Gastroesophageal sphincter (tissue), 4 donors: ENCODE results near the gene AEN. TPM values are rescaled to one million over a fixed set of nuclear protein-coding genes. Genes with fewer than 3 reads are reported as not detected.
A peak's percentile ranks its signal among the peaks of the same experiment; 100 is the strongest.

Experiments
- ATAC-seq: fragments of 150-250 bp; one replicate; pipeline ENCODE4 v1.9.1; 2016; ENCODE audit warnings: mild to moderate bottlenecking, moderate library complexity
- H3K27ac ChIP-seq, 4 donors: fragments of 200-600 bp; sonication (generic) in 3 of 4; 1 replicate in 3 of 4; 2 replicates in 1 of 4; pipeline ENCODE4 v1.5.1; 2016 to 2019
- H3K27me3 ChIP-seq: fragments of 200-600 bp; sonication (generic); one replicate; pipeline ENCODE4 v1.5.1; 2019
- H3K36me3 ChIP-seq, 2 donors: fragments of 200-600 bp; sonication (generic); one replicate each; pipeline ENCODE4 v1.5.1; 2019; ENCODE audit warnings: control low read depth in 1 of 2
- H3K4me1 ChIP-seq, 3 donors: fragments of 200-600 bp; sonication (generic); 1 replicate in 2 of 3; 2 replicates in 1 of 3; pipeline ENCODE4 v1.5.1; 2016 to 2019; ENCODE audit warnings: control low read depth in 2 of 3
- H3K4me3 ChIP-seq, 2 donors: fragments of 200-600 bp; sonication (generic); one replicate each; pipeline ENCODE4 v1.5.1; 2019; ENCODE audit warnings: mild to moderate bottlenecking in 1 of 2, moderate library complexity in 1 of 2
- H3K9me3 ChIP-seq, 3 donors: fragments of 200-600 bp; sonication (generic); one replicate each; pipeline ENCODE4 v1.5.1; 2017 to 2019; ENCODE audit warnings: control low read depth in 2 of 3
- EP300 ChIP-seq: sonication (generic); formaldehyde crosslinking; IDR thresholded peaks from one replicate; pipeline ENCODE4 v1.6.1; 2017; ENCODE audit warnings: antibody characterized with exemption, mild to moderate bottlenecking
- POLR2A ChIP-seq, 2 donors: fragments of 450-650 bp; IDR thresholded peaks; one replicate each; pipeline ENCODE4 v1.6.1; 2017; ENCODE audit warnings: antibody characterized with exemption in 2 of 2, mild to moderate bottlenecking in 2 of 2, moderate library complexity in 1 of 2
- POLR2AphosphoS5 ChIP-seq: sonication (generic); formaldehyde crosslinking; IDR thresholded peaks from one replicate; pipeline ENCODE4 v1.6.1; 2017; ENCODE audit warnings: antibody characterized with exemption
- WGBS, 2 donors: methylation state at CpG; one replicate each; pipeline ENCODE4 v1.1.5; 2018; ENCODE audit warnings: low coverage in 1 of 2; 5-methylcytosine and 5-hydroxymethylcytosine counted together
- total RNA-seq, 4 donors: library from RNA; depleted of rRNA; stranded (reverse); fragments of >200 nt; gene quantifications; one replicate each; pipeline ENCODE4 v1.1.0, GENCODE V29; 2016
- TF ChIP-seq, protein P1 (sequence below), 4 experiments: fragments of 200-600 bp in 2 of 4; fragments of 450-650 bp in 2 of 4; sonication (generic) in 1 of 4; IDR thresholded peaks; one replicate each; pipeline ENCODE4 v1.5.1; 2017 to 2019; ENCODE audit warnings: antibody characterized with exemption in 4 of 4, mild to moderate bottlenecking in 2 of 4, moderate library complexity in 2 of 4

AEN gene
- total RNA-seq, 4 donors from 2014 or later: 11.0 to 23.4 (median 18.1) TPM

DNA sequence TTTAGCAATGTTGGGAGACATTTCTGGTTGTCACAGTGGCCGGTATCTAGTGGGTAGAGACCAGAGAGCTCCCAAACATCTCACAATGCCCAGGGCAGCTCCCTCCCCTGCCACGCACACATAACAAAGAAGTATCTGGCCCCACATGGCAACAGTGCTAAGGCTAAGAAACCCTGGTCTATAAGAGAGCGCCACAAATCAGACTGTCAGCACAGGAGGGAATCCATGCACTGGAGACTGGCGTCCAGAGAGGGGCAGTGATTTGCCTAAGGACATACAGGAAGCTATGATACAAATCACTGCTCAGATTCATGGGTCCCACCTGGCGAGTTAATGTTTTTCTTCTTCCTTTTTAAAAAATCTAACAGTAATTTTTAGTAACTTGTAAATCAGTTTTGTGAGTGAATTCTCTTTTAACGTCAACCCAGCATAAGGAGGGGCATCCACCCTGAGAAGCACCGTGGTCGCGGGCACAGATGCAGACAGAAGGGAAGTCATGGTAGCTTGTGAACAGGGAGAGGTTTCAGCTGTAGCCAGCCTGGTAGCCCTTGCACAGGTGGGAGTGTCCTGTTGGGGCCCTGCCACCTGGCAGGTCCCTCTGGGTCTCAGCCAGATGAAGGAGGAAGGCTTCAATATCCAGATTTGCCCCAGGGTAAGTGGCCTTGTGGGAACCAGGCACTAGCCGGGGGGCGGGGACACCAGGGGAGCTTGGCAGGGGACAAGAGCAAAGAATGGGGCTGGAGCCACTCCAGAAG, 26.4 kb downstream of the AEN start:
- Histone ChIP-seq H3K27me3 (no peaks in the 10 kb centered on the region), H3K9me3 (no peaks in the 10 kb centered on the region), H3K4me3 (no peak overlapping the region), H3K4me1 (peaks cover 0 to 22% (median 0%) of the 10 kb centered on the region in 3 donors), H3K27ac (no peak overlapping the region), H3K36me3 (no peaks in the 10 kb centered on the region)
- TF ChIP-seq EP300: no peak
- ATAC-seq: no peak
- 85 to 93% methylated on average over 7 to 8 of the region's 11 CpGs for WGBS, 2 donors

DNA sequence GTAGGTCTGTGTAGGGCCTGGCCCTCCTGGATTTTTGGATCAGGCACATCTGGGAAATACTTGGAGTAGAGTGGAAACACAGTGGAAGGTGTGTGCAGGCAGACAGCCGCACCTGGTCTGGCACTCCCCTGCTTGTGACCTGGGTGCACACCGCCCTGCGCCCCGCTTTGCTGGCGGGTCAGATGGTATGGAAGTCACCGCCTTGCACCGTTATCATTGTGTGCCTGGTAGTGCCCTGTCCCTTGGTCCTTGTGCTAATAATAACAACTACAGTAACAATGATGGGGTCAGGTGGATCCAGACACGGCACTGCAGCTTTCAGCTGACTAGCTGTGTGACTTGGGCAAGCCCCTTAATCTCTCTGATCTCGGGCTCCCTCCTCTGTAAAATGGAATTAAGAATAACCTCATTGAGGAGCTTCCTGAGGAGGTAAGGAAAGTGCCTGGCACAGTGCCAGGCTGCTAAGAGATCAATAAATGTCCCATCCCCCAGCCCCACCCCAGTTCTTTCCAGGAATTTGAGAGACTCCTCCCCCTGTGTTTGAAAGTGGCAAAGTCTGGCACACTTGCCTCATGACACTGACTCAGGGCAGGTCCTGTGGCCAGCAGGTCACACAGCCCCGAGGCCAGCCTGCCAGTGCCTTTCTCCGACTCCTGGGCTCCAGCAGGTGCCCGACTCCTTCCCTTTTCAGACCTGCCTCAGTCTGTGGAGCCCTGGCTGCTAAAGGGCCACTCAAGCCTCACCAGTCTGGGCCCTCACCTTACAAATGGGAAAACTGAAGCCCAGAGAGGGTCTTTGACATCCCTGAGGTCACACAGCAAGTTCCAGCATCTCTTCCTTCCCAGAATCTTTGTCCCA, 27.4 kb downstream of the AEN start:
- H3K27ac ChIP-seq: peak overlapping the region in 3 of 4 donors; percentile 47 to 61 (median 59)
- TF ChIP-seq POLR2A (IDR thresholded peaks at IDR 0.05) (no peak), EP300 (no peak), POLR2AphosphoS5 (no peak)
- TF ChIP-seq, protein P1, sequence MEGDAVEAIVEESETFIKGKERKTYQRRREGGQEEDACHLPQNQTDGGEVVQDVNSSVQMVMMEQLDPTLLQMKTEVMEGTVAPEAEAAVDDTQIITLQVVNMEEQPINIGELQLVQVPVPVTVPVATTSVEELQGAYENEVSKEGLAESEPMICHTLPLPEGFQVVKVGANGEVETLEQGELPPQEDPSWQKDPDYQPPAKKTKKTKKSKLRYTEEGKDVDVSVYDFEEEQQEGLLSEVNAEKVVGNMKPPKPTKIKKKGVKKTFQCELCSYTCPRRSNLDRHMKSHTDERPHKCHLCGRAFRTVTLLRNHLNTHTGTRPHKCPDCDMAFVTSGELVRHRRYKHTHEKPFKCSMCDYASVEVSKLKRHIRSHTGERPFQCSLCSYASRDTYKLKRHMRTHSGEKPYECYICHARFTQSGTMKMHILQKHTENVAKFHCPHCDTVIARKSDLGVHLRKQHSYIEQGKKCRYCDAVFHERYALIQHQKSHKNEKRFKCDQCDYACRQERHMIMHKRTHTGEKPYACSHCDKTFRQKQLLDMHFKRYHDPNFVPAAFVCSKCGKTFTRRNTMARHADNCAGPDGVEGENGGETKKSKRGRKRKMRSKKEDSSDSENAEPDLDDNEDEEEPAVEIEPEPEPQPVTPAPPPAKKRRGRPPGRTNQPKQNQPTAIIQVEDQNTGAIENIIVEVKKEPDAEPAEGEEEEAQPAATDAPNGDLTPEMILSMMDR (IDR thresholded peaks at IDR 0.05): no peak
- WGBS, 2 donors: 85% methylated on average over 9 of the region's 12 CpGs; no CpG with 5 or more reads in 1 of the 2 donors
- no peaks in the 10 kb centered on the region for H3K27me3 ChIP-seq
- H3K4me1 ChIP-seq: peaks cover 0 to 22% (median 0%) of the 10 kb centered on the region in 3 donors
- H3K36me3 ChIP-seq: no peaks in the 10 kb centered on the region
- ATAC-seq: no peak
- no peak overlapping the region for H3K4me3 ChIP-seq
- H3K9me3 ChIP-seq: no peaks in the 10 kb centered on the region

DNA sequence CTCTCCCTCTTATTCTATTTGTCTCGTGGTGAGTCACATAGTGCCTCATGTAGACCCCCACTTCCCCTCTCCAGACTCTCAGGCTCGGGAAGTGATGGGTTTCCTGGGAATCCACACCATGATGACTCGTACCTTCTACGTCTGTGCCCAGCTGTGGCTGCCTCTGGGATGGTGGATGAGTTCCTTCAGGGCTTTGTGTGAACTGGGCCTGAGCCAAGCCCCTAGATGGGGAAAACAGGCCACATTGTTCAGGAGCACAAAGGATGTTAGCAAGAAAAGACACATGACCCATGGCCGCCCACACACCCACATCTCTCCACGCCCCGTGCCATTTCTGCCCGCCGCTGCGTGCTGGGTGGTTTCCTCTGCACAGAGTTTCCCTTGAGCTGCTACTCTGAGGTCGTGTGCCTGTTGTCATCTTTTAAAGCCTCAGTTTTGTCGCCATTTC, 28.2 kb downstream of the AEN start:
- Histone ChIP-seq H3K36me3 (no peaks in the 10 kb centered on the region), H3K27ac (peak overlapping the region in 3 of 4 donors; percentile 47 to 61 (median 59))

DNA sequence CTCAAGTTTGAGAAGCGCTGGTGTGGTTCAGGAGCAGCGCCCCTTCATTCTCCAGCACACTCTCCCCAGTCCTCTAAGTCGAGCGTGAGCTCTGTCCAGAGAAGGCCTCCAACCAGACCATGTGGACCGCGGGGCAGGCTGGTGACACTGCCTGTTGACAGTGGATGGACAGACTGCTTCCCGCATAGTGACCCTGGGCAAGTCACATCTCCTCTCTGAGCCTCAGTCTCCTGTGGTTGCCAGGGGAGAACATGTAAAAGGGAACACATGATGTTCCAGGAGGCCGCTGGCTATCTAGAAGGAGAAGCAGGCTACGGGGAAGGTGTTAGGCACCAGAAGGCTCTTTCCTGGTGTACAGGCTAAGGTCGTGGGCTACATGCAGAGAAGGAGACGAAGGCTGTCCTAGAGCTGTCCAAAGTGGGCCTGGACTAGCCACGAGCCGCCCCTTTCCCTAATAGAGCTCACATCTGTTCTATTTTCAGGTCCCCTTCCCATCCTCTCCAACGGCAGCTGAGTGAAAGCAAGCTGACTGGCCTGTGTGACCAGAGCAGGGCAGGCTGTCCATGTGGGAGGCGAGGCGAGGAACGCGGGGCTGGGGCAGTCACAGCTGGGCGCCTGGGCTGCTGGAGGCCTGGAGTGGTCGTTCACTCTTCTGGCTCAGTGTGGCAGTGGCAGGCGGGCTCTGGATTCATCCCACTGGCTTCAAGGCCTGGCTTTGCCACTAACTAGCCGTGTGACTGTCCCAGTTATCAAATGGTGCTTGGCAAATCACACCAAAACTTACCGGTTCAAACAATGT, 28.8 kb downstream of the AEN start:
- H3K4me1 ChIP-seq: peaks cover 0 to 22% (median 0%) of the 10 kb centered on the region in 3 donors
- H3K36me3 ChIP-seq: no peaks in the 10 kb centered on the region
- ATAC-seq: no peak
- WGBS, 2 donors: no CpG with 5 or more reads among the region's 23 CpGs
- peak overlapping the region in 3 of 4 donors; percentile 8 to 61 (median 22) for H3K27ac ChIP-seq
- no peaks in the 10 kb centered on the region for H3K9me3 ChIP-seq
- H3K4me3 ChIP-seq: no peak overlapping the region
- TF ChIP-seq POLR2AphosphoS5 (no peak), POLR2A (IDR thresholded peaks at IDR 0.05) (no peak), EP300 (no peak)
- TF ChIP-seq, protein P1 (IDR thresholded peaks at IDR 0.05): no peak
- H3K27me3 ChIP-seq: no peaks in the 10 kb centered on the region

More for the DNA sequence above, 28.2 kb downstream of the AEN start:
- no peaks in the 10 kb centered on the region for H3K9me3 ChIP-seq
- no peaks in the 10 kb centered on the region for H3K27me3 ChIP-seq
- WGBS, 2 donors: 67% methylated on average over 1 of the region's 12 CpGs; no CpG with 5 or more reads in 1 of the 2 donors
- peaks cover 0 to 22% (median 0%) of the 10 kb centered on the region in 3 donors for H3K4me1 ChIP-seq
- peak; percentile 57 for ATAC-seq
- TF ChIP-seq EP300 (no peak), POLR2A (IDR thresholded peaks at IDR 0.05) (no peak), POLR2AphosphoS5 (no peak)
- TF ChIP-seq, protein P1 (IDR thresholded peaks at IDR 0.05): no peak
- H3K4me3 ChIP-seq: no peak overlapping the region

DNA sequence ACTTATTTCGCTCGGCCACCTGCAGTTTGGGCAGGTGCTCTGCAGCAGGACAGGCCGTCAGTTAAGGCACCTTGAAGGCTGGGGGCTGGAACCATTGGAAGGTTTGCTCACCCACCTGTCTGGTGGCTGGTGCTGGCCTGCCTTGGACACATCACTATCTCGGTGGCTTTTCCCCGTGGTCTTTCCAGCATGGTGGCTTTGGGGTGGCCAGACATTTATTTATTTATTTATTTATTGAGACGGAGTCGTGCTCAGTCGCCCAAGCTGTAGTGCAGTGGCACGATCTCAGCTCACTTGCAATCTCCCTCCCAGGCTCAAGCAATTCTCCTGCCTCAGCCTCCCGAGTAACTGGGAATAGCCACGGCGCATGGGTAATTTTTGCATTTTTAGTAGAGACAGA, 29.4 kb downstream of the AEN start:
- WGBS, 2 donors: 91 to 100% methylated on average over 2 to 8 of the region's 12 CpGs
- H3K4me3 ChIP-seq: no peak overlapping the region
- no peak for TF ChIP-seq POLR2A (IDR thresholded peaks at IDR 0.05)
- TF ChIP-seq POLR2AphosphoS5: no peak
- no peak for TF ChIP-seq EP300
- TF ChIP-seq, protein P1 (IDR thresholded peaks at IDR 0.05): no peak
- peak overlapping the region in 1 of 4 donors; percentile 61 for H3K27ac ChIP-seq
- no peaks in the 10 kb centered on the region for H3K9me3 ChIP-seq
- ATAC-seq: no peak
- H3K27me3 ChIP-seq: no peaks in the 10 kb centered on the region
- H3K36me3 ChIP-seq: no peaks in the 10 kb centered on the region
- H3K4me1 ChIP-seq: peaks cover 0 to 22% (median 0%) of the 10 kb centered on the region in 3 donors
